Spleen (tissue), 7 donors: ENCODE measurements around the gene UQCRC1.

Source experiments
- POLR2A ChIP-seq, 3 donors: fragments of 450-650 bp; IDR thresholded peaks; one replicate each; pipeline ENCODE4 v1.5.1; 2017; ENCODE audit warnings: antibody characterized with exemption in 3 of 3, mild to moderate bottlenecking in 1 of 3
- TF ChIP-seq, protein P1 (sequence below), 11 experiments: fragments of 200-600 bp in 7 of 11; fragments of 450-650 bp in 4 of 11; sonication (generic) in 4 of 11; IDR thresholded peaks in 8 of 11; conservative IDR thresholded peaks in 3 of 11; 1 replicate in 7 of 11; 2 replicates in 4 of 11; pipeline versions ENCODE4 v1.4.0 to v1.8.0; 2016 to 2021; ENCODE audit warnings: antibody characterized with exemption in 11 of 11, inconsistent platforms in 4 of 11, mild to moderate bottlenecking in 1 of 11
- donor health status: DM: no; HTN: no; CAD: no; lungs with moderate emphysema.
- donor health status: DM: no; HTN: no; CAD: no.
- donor health status: DM: no; HTN: no; CAD: no.

DNA sequence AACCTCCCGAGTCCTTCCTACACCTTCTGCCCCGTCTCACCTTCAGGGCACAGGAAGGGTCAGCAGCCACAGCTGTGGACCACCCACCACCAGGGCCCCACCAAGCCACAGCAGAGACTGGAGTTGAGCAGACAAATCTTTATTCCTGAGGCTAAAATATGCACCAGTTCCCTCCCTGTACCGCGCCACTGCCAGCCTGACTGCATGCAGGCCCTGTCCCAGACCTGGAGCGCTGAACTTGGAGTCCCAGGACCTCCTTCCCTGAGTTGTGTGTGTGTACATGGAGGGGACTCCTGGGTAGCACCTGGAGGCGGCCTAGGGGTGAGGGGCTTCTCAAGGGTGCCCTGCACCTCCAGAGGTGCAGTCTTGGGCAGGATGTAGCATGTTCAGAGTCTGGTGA is 16.2 kb upstream of the UQCRC1 start:
- TF ChIP-seq, protein P1, sequence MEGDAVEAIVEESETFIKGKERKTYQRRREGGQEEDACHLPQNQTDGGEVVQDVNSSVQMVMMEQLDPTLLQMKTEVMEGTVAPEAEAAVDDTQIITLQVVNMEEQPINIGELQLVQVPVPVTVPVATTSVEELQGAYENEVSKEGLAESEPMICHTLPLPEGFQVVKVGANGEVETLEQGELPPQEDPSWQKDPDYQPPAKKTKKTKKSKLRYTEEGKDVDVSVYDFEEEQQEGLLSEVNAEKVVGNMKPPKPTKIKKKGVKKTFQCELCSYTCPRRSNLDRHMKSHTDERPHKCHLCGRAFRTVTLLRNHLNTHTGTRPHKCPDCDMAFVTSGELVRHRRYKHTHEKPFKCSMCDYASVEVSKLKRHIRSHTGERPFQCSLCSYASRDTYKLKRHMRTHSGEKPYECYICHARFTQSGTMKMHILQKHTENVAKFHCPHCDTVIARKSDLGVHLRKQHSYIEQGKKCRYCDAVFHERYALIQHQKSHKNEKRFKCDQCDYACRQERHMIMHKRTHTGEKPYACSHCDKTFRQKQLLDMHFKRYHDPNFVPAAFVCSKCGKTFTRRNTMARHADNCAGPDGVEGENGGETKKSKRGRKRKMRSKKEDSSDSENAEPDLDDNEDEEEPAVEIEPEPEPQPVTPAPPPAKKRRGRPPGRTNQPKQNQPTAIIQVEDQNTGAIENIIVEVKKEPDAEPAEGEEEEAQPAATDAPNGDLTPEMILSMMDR (IDR thresholded peaks at IDR 0.05 in 8 of 11, conservative IDR thresholded peaks at IDR 0.05 in 3 of 11) = no peak
- TF ChIP-seq POLR2A (IDR thresholded peaks at IDR 0.05) = no peak
